Embryonic facial prominence (tissue), 1 donor: ENCODE data around the gene ALDH3A1.

ENCODE experiments used
- DNase-seq: peaks from one replicate; pipeline ENCODE4 v3.0.0-alpha.2; 2016; ENCODE audit errors: extremely low spot score

Gene ALDH3A1

GRCh38 chr17:19703828-19704613 is 44.1 kb downstream of the ALDH3A1 start:
- no peak for DNase-seq

- no peak for DNase-seq
Measured at GRCh38 chr17:19703106-19703827, 44.8 kb downstream of the ALDH3A1 start.

GRCh38 chr17:19702217-19702641 is 45.9 kb downstream of the ALDH3A1 start:
- no peak for DNase-seq
